ENCODE results near the gene ICAM4.

DNA sequence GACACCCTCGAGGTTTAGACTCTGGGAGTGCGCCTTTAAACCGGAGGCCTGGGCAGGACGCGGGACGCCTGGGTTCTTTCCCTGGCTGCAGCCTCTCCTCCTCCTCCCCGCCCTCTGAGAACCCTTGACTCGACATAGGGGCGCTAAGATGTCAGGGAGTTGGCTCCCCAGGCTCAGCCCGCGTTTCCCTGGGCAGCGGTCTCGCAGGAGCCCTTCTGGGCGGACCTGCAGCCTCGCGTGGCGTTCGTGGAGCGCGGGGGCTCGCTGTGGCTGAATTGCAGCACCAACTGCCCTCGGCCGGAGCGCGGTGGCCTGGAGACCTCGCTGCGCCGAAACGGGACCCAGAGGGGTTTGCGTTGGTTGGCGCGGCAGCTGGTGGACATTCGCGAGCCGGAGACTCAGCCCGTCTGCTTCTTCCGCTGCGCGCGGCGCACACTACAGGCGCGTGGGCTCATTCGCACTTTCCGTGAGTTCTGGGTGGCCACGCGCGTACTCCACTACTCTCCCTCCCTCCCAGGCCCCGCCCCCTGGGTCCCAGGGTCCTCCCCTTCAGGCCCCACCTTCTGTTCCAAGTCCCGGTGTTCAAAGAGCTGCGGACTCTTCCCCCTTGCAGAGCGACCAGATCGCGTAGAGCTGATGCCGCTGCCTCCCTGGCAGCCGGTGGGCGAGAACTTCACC, 4.3 kb downstream of the ICAM4 start:
- no peak for TF ChIP-seq POLR2A (IDR thresholded peaks at IDR 0.05)
- TF ChIP-seq, protein P1, sequence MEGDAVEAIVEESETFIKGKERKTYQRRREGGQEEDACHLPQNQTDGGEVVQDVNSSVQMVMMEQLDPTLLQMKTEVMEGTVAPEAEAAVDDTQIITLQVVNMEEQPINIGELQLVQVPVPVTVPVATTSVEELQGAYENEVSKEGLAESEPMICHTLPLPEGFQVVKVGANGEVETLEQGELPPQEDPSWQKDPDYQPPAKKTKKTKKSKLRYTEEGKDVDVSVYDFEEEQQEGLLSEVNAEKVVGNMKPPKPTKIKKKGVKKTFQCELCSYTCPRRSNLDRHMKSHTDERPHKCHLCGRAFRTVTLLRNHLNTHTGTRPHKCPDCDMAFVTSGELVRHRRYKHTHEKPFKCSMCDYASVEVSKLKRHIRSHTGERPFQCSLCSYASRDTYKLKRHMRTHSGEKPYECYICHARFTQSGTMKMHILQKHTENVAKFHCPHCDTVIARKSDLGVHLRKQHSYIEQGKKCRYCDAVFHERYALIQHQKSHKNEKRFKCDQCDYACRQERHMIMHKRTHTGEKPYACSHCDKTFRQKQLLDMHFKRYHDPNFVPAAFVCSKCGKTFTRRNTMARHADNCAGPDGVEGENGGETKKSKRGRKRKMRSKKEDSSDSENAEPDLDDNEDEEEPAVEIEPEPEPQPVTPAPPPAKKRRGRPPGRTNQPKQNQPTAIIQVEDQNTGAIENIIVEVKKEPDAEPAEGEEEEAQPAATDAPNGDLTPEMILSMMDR (IDR thresholded peaks at IDR 0.05), result no peak

Measured in vagina (tissue), 2 donors.